ENCODE data around the gene FHIT.

- TF ChIP-seq SUZ12 (IDR thresholded peaks at IDR 0.05; ENCODE audit: extremely low read depth, insufficient read depth, insufficient read length): no peak
- no peak for TF ChIP-seq ZNF274 (IDR thresholded peaks at IDR 0.05; ENCODE audit: low read depth, low read length)
Observed at GRCh38 chr3:59914251-59914650, 1337.0 kb downstream of the FHIT start.
